Left renal cortex interstitium (tissue), 4 donors: Measurements from ENCODE around the gene NR4A1. TPM values are rescaled to one million over a fixed set of nuclear protein-coding genes. Genes with fewer than 3 reads are reported as not detected.
"Not testable (repeated sequence)": the region's sequence is repeated elsewhere in the genome, so short reads cannot be mapped to it uniquely, and the experiment has no call there.

ENCODE experiments used
- DNase-seq, 4 donors: peaks; one replicate each; pipeline ENCODE4 v3.0.0-alpha.2; 2013; ENCODE audit warnings: low read depth in 4 of 4, low spot score in 2 of 4, missing footprints in 1 of 4
- polyA plus RNA-seq, 4 donors: library from polyadenylated mRNA; unstranded; fragments of 120-200 nt; gene quantifications; one replicate each; pipeline ENCODE4 v1.2.1, GENCODE V29; 2013; ENCODE audit not compliant: insufficient read length in 4 of 4

Gene NR4A1
- polyA plus RNA-seq, 4 donors = 8.9 to 40.7 (median 18.3) TPM

DNA sequence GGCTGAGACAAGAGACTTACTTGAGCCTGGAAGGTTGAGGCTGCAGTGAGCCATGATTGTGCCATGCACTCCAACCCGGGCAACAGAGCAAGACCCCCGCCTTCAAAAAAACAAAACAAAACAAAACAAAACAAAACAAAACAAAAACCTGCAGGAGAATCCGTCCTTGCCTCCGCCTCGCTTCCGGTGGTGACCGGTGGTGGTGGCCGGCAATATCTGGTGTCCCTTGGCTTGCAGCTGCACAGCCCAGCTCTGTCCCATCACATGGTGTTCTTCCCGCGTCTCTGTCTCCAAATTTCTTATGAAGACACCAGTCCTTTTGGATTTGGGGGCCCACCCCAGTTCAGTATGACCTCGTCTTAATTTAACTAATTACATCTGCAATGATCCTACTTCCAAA lies 38.2 kb downstream of the NR4A1 start:
- DNase-seq = no peak

DNA sequence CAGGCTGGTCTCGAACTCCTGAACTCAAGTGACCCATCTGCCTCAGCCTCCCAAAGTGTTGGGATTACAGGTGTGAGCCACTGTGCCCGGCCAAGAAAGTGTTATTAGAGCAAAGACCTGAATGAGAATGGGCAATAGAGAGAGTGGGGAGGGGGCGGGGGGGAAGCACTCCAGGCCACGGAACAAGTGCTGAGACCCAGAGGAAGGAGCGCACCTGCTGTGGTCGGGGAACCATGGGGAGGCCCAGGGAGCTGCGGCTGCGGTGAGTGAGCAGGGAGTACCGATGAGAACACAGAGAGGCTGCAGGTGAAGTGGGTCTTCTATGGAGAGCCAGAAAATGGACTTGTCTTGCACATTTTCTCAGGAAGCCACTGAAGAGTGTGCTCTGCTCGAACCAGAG lies 39.0 kb downstream of the NR4A1 start:
- DNase-seq = no peak

DNA sequence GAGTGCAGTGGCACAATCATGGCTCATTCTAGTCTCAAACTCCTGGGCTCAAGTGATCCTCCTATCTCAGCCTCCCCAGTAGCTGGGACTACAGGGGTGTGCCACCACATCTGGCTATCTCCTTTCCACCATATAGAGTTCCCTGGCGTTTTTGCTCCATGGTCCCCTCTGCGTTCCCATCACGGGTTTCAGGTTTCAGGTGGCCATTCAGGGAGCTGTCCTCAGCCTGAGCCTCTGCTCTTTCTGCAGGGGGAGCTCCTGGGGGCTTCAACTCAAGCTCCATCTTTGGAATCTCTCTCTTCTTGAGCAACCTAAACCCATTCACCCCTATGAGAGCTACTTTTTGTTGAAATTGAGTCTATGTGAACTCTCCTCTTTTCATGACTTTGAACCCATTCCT lies 39.8 kb downstream of the NR4A1 start:
- DNase-seq = no peak

DNA sequence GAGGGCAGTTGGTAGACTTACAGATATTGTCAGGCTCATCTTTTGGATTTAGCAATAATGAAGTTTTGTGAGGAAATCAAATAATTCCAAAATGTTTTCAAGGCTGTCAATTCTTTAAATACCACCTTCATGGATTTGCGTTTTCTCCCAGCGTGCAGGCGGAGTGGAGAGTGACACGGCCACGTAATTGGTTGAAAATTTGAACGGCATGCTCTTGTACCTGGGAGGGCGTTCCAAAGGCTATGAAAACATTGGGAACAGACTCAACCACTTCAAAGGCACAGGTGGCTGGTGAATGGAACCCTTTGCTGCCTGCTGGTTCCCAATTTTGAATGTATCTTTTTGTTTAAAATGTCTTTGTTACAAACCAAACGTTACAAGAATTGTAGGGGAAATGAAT lies 40.6 kb downstream of the NR4A1 start:
- no peak for DNase-seq

DNA sequence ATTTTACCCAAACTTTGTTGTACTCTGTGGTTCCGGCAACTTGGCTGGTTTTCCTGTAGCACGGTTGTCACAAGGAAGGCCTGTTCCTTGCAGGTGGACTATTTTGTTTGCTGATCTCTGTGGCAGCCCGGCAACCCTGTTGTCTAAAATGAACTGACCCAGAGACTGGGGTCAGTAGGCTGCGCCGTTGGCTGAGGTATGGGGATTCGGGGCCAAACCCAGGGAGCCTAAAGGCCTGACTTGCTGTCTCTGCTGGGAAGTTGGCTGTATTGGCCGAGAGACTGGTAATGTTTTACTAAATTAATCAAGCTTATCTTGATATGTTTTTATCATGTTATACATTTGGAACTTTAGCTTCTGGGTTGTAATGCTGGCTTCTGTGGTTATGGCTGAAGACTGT lies 42.1 kb downstream of the NR4A1 start:
- DNase-seq = no peak

DNA sequence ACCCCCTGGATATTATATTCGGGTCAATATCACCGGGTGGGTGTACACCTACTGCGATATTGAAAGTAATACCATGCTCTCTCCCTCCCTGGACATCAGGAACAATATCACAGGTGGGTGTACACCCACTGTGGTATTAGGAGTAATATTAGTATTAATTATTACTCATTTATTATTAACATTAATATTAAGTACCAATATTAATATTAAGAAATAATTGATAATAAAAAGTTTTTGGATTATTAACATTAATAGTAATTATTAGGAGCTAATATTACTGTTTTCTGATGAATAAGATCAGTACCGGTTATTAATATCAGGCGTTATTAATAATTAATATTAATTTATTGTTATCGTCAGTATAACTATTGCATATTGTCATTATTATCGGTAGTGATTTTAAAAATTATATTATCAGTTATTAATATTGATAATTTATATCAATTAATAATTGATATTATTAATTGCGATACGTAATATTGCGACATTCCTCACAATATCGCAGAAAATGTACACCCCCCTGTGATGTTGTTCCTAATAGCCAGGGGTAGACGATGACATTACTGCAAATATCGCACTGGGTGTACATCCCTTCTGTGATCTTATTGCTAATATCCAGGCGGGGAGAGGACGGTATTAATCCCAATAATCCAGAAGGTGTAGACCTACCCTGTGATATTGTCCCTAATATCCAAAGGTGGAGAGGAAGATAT lies 45.2 kb downstream of the NR4A1 start:
- no peak for DNase-seq

DNA sequence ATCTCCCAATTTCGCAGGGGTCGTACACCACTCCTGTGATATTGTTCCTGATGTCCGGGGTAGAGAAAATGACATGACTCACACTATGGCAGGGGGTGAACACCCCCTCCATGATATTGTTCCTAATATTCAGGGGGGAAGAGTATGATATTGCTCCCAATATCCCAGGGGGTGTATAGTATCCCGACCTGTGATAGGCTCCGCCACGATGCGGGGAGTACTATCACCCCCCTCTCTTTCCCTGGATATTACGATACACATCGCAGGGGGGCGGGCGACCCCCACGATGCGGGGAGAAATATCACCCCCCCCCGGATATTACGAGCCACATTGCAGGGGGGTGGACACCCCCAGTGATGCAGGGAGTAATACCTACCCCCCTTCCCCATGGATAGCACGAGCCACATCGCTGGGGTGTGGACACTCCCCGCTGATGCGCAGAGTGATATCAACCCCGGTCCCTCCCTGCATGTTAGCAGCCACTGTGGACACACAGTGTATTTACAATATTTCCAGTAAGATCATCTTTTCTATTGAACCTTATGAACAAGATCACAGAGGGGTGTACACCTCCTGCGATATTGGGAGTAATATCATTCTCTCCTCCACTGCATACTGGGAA lies 45.9 kb downstream of the NR4A1 start:
- no peak for DNase-seq

DNA sequence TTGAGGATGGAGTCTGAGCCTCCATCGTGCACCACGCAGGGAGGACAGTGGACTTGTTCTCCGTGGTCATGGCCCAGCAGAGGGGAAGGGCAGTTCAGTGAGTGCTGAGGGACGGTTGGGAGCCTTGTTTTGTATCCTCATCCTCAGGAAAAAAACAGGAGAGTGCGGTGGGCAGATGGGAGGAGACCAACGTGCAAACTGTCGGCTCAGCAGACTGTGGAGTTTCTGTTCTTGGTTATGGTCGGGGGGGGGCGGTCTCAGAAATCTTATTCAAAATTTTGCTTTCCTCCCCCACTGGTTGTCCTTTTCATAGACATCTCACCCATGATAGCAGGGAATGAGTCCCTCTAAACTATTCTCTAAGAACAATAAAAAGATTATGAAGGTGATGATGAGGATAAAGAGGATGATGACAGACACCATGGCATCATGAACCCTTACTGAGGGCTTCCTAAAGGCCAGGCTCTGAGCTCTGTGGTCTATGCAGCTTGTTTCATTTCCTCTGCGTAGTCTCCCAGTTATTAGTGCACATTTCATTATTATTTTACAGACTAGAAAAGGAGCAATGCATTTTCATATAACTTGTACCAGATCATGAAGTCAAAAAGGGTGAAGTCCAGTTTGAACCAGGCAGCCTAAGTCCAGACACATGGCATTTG lies 53.3 kb downstream of the NR4A1 start:
- DNase-seq = not testable (repeated sequence)

Other genes with a start within 250 kb of the NR4A1 start
- 1 to 10 TPM; 2.3 to 7.1 (median 5.2) TPM for gene FIGNL2, start 202.7 kb upstream of the NR4A1 start, polyA plus RNA-seq
- gene ANKRD33, start 163.3 kb upstream of the NR4A1 start, polyA plus RNA-seq = under 1 TPM; 0.21 to 0.48 (median 0.28) TPM
- 10 to 100 TPM; 29.8 to 41.5 (median 35.7) TPM for gene ACVRL1, start 143.9 kb upstream of the NR4A1 start, polyA plus RNA-seq
- gene ACVR1B, start 99.7 kb upstream of the NR4A1 start, polyA plus RNA-seq = 10 to 100 TPM; 53.1 to 62.0 (median 55.7) TPM
- gene TAMALIN, start 44.5 kb upstream of the NR4A1 start, polyA plus RNA-seq = 10 to 100 TPM; 15.6 to 22.3 (median 19.4) TPM
- 10 to 100 TPM; 24.8 to 31.0 (median 28.3) TPM for gene ATG101, start 18.5 kb downstream of the NR4A1 start, polyA plus RNA-seq
- gene SMIM41, start 28.3 kb downstream of the NR4A1 start, polyA plus RNA-seq = under 1 TPM; 0.27 to 0.70 (median 0.41) TPM
- gene KRT80, start 140.6 kb downstream of the NR4A1 start, polyA plus RNA-seq = 1 to 10 TPM in 3 of 4 donors, under 1 TPM in 1; 0.97 to 1.1 (median 1.0) TPM
- 100 to 1,000 TPM in 1 of 4 donors, 10 to 100 TPM in 3; 61.8 to 110 (median 77.3) TPM for gene KRT7, start 181.8 kb downstream of the NR4A1 start, polyA plus RNA-seq
- gene KRT86, start 223.2 kb downstream of the NR4A1 start, polyA plus RNA-seq = under 1 TPM in 2 of 4 donors, not detected in 2; 0.08 to 0.25 TPM
- not detected for gene KRT81, start 240.1 kb downstream of the NR4A1 start, polyA plus RNA-seq